Measurements from ENCODE around the gene TOP3B.

TOP3B gene

GRCh38 chr22:21992593-21993237 is 10.1 kb upstream of the TOP3B start:
- H3K4me3 ChIP-seq (replicated peaks; ENCODE audit: low read depth, low read length), result no peak overlapping the region
- TF ChIP-seq CTCF (IDR thresholded peaks at IDR 0.05; ENCODE audit: low read length, missing control alignments), result no peak
- DNase-seq (ENCODE audit: low read depth), result no peak

GRCh38 chr22:21991774-21992173 is 9.2 kb upstream of the TOP3B start:
- no peak overlapping the region for H3K4me3 ChIP-seq (replicated peaks; ENCODE audit: low read depth, low read length)
- no peak for TF ChIP-seq CTCF (IDR thresholded peaks at IDR 0.05; ENCODE audit: low read length, missing control alignments)
- no peak for DNase-seq (ENCODE audit: low read depth)

- H3K4me3 ChIP-seq (replicated peaks; ENCODE audit: low read depth, low read length), result no peak overlapping the region
- TF ChIP-seq CTCF (IDR thresholded peaks at IDR 0.05; ENCODE audit: low read length, missing control alignments), result no peak
- no peak for DNase-seq (ENCODE audit: low read depth)
These were observed 8.7 kb upstream of the TOP3B start for GRCh38 chr22:21991304-21991596.

- TF ChIP-seq CTCF (IDR thresholded peaks at IDR 0.05; ENCODE audit: low read length, missing control alignments), result no peak
- DNase-seq (ENCODE audit: low read depth), result no peak
- no peak overlapping the region for H3K4me3 ChIP-seq (replicated peaks; ENCODE audit: low read depth, low read length)
These were observed 8.1 kb upstream of the TOP3B start for GRCh38 chr22:21990445-21991303.

GRCh38 chr22:21989049-21989448 is 6.5 kb upstream of the TOP3B start:
- no peak overlapping the region for H3K4me3 ChIP-seq (replicated peaks; ENCODE audit: low read depth, low read length)
- TF ChIP-seq CTCF (IDR thresholded peaks at IDR 0.05; ENCODE audit: low read length, missing control alignments), result no peak
- no peak for DNase-seq (ENCODE audit: low read depth)

- DNase-seq (ENCODE audit: low read depth), result no peak
- H3K4me3 ChIP-seq (replicated peaks; ENCODE audit: low read depth, low read length), result no peak overlapping the region
- no peak for TF ChIP-seq CTCF (IDR thresholded peaks at IDR 0.05; ENCODE audit: low read length, missing control alignments)
These were observed 2.6 kb upstream of the TOP3B start for GRCh38 chr22:21985214-21985613.
